Measurements from ENCODE around the gene ACER3.
A peak's percentile ranks its signal among the peaks of the same experiment; 100 is the strongest.
"Not testable (repeated sequence)": the region's sequence is repeated elsewhere in the genome, so short reads cannot be mapped to it uniquely, and the experiment has no call there.

The ACER3 gene

GRCh38 chr11:76901144-76901543, 40.4 kb downstream of the ACER3 start:
- Histone ChIP-seq H2BK12ac (ENCODE audit: low read length) (no peak overlapping the region), H4K8ac (ENCODE audit: low read depth, low read length) (no peak overlapping the region), H3K4me3 (ENCODE audit: low read depth, low read length) (no peak overlapping the region), H3K27ac (ENCODE audit: low read depth, low read length) (no peak overlapping the region), H4K91ac (ENCODE audit: low read depth, low read length) (no peak overlapping the region), H3K79me2 (ENCODE audit: control insufficient read depth, insufficient read depth, low read length, poor library complexity) (no peaks in the 10 kb centered on the region), H2BK5ac (ENCODE audit: low read depth, low read length, poor library complexity) (no peak overlapping the region), H3K79me1 (ENCODE audit: low read length) (peaks cover 2% of the 10 kb centered on the region), H3K4ac (ENCODE audit: low read depth, low read length) (no peak overlapping the region), H3K23ac (ENCODE audit: low read length) (no peak overlapping the region), H3K27me3 (ENCODE audit: insufficient read depth, low read length) (no peaks in the 10 kb centered on the region), H3K4me1 (ENCODE audit: control insufficient read depth in 1 of 2, insufficient read depth in 2 of 2, low read length in 2 of 2) (peaks cover 2 to 10% of the 10 kb centered on the region in 2 experiments), H3K14ac (ENCODE audit: low read length) (no peak overlapping the region), H2AK5ac (ENCODE audit: low read length) (no peak overlapping the region), H3K9ac (ENCODE audit: low read length) (no peak overlapping the region), H4K12ac (ENCODE audit: low read depth, low read length) (no peak overlapping the region), H3K36me3 (ENCODE audit: control insufficient read depth in 1 of 2, insufficient read depth in 2 of 2, low read length in 2 of 2) (peaks cover 0 to 2% of the 10 kb centered on the region in 2 experiments), H3K9me3 (ENCODE audit: insufficient read depth, low read depth, low read length) (no peaks in the 10 kb centered on the region), H2BK120ac (ENCODE audit: insufficient read depth, low read length, poor library complexity) (no peak overlapping the region), H3K4me2 (ENCODE audit: low read length) (no peak overlapping the region), H3K18ac (ENCODE audit: low read length) (no peak overlapping the region), H2AFZ (ENCODE audit: insufficient read depth, low read length, poor library complexity) (no peak overlapping the region)
- WGBS (ENCODE audit: extremely low coverage, insufficient coverage, insufficient read length), result no CpG with 5 or more reads among the region's 3 CpGs
- no peak for DNase-seq

- not testable (repeated sequence) for H2BK5ac ChIP-seq (ENCODE audit: low read depth, low read length, poor library complexity); H3K9ac ChIP-seq (ENCODE audit: low read length); H3K79me2 ChIP-seq (ENCODE audit: control insufficient read depth, insufficient read depth, low read length, poor library complexity); DNase-seq; H3K23ac ChIP-seq (ENCODE audit: low read length); H3K14ac ChIP-seq (ENCODE audit: low read length); H3K4me3 ChIP-seq (ENCODE audit: low read depth, low read length); H3K9me3 ChIP-seq (ENCODE audit: insufficient read depth, low read depth, low read length); H2BK12ac ChIP-seq (ENCODE audit: low read length); H2AK5ac ChIP-seq (ENCODE audit: low read length); H4K12ac ChIP-seq (ENCODE audit: low read depth, low read length); H4K91ac ChIP-seq (ENCODE audit: low read depth, low read length); H3K79me1 ChIP-seq (ENCODE audit: low read length); H3K27ac ChIP-seq (ENCODE audit: low read depth, low read length); H2AFZ ChIP-seq (ENCODE audit: insufficient read depth, low read length, poor library complexity); H3K4me2 ChIP-seq (ENCODE audit: low read length); H3K4ac ChIP-seq (ENCODE audit: low read depth, low read length); H3K36me3 ChIP-seq (ENCODE audit: control insufficient read depth in 1 of 2, insufficient read depth in 2 of 2, low read length in 2 of 2); H4K8ac ChIP-seq (ENCODE audit: low read depth, low read length); H3K27me3 ChIP-seq (ENCODE audit: insufficient read depth, low read length); H3K18ac ChIP-seq (ENCODE audit: low read length); H2BK120ac ChIP-seq (ENCODE audit: insufficient read depth, low read length, poor library complexity)
- no CpG with 5 or more reads among the region's 6 CpGs for WGBS (ENCODE audit: extremely low coverage, insufficient coverage, insufficient read length)
- H3K4me1 ChIP-seq (ENCODE audit: control insufficient read depth in 1 of 2, insufficient read depth in 2 of 2, low read length in 2 of 2), result peaks cover 2 to 10% of the 10 kb centered on the region in 2 experiments
These were observed 40.9 kb downstream of the ACER3 start for GRCh38 chr11:76901622-76902021.

- Histone ChIP-seq H3K4me3 (ENCODE audit: low read depth, low read length) (no peak overlapping the region), H3K18ac (ENCODE audit: low read length) (no peak overlapping the region), H2AFZ (ENCODE audit: insufficient read depth, low read length, poor library complexity) (no peak overlapping the region), H2BK12ac (ENCODE audit: low read length) (no peak overlapping the region), H3K14ac (ENCODE audit: low read length) (no peak overlapping the region), H3K79me1 (ENCODE audit: low read length) (peaks cover 2% of the 10 kb centered on the region), H3K4me2 (ENCODE audit: low read length) (no peak overlapping the region), H3K79me2 (ENCODE audit: control insufficient read depth, insufficient read depth, low read length, poor library complexity) (no peaks in the 10 kb centered on the region), H3K27me3 (ENCODE audit: insufficient read depth, low read length) (no peaks in the 10 kb centered on the region), H4K91ac (ENCODE audit: low read depth, low read length) (no peak overlapping the region), H3K27ac (ENCODE audit: low read depth, low read length) (no peak overlapping the region), H4K8ac (ENCODE audit: low read depth, low read length) (no peak overlapping the region), H3K9ac (ENCODE audit: low read length) (no peak overlapping the region), H3K9me3 (ENCODE audit: insufficient read depth, low read depth, low read length) (no peaks in the 10 kb centered on the region), H3K4me1 (ENCODE audit: control insufficient read depth in 1 of 2, insufficient read depth in 2 of 2, low read length in 2 of 2) (peaks cover 2 to 9% of the 10 kb centered on the region in 2 experiments), H2BK5ac (ENCODE audit: low read depth, low read length, poor library complexity) (no peak overlapping the region), H3K36me3 (ENCODE audit: control insufficient read depth in 1 of 2, insufficient read depth in 2 of 2, low read length in 2 of 2) (peaks cover 0 to 2% of the 10 kb centered on the region in 2 experiments), H2AK5ac (ENCODE audit: low read length) (no peak overlapping the region), H3K23ac (ENCODE audit: low read length) (no peak overlapping the region), H2BK120ac (ENCODE audit: insufficient read depth, low read length, poor library complexity) (no peak overlapping the region), H3K4ac (ENCODE audit: low read depth, low read length) (no peak overlapping the region), H4K12ac (ENCODE audit: low read depth, low read length) (no peak overlapping the region)
- WGBS (ENCODE audit: extremely low coverage, insufficient coverage, insufficient read length), result no CpG with 5 or more reads among the region's 5 CpGs
- no peak for DNase-seq
These were observed 41.6 kb downstream of the ACER3 start for GRCh38 chr11:76902121-76903014.

- no peak overlapping the region for H3K23ac ChIP-seq (ENCODE audit: low read length)
- H3K9ac ChIP-seq (ENCODE audit: low read length), result no peak overlapping the region
- no peak overlapping the region for H4K8ac ChIP-seq (ENCODE audit: low read depth, low read length)
- H3K79me1 ChIP-seq (ENCODE audit: low read length), result peaks cover 2% of the 10 kb centered on the region
- no peak overlapping the region for H3K14ac ChIP-seq (ENCODE audit: low read length)
- H2BK12ac ChIP-seq (ENCODE audit: low read length), result no peak overlapping the region
- no peak overlapping the region for H3K4me3 ChIP-seq (ENCODE audit: low read depth, low read length)
- no peak overlapping the region for H3K27ac ChIP-seq (ENCODE audit: low read depth, low read length)
- no peak overlapping the region for H2AFZ ChIP-seq (ENCODE audit: insufficient read depth, low read length, poor library complexity)
- no peaks in the 10 kb centered on the region for H3K79me2 ChIP-seq (ENCODE audit: control insufficient read depth, insufficient read depth, low read length, poor library complexity)
- DNase-seq, result peak; percentile 26 to 65
- H4K91ac ChIP-seq (ENCODE audit: low read depth, low read length), result no peak overlapping the region
- H3K27me3 ChIP-seq (ENCODE audit: insufficient read depth, low read length), result no peaks in the 10 kb centered on the region
- no peak overlapping the region for H3K18ac ChIP-seq (ENCODE audit: low read length)
- no peak overlapping the region for H2BK120ac ChIP-seq (ENCODE audit: insufficient read depth, low read length, poor library complexity)
- H2AK5ac ChIP-seq (ENCODE audit: low read length), result no peak overlapping the region
- WGBS (ENCODE audit: extremely low coverage, insufficient coverage, insufficient read length), result no CpG with 5 or more reads among the region's 3 CpGs
- peak overlapping the region; percentile 12 for H3K4me2 ChIP-seq (ENCODE audit: low read length)
- no peak overlapping the region for H3K4ac ChIP-seq (ENCODE audit: low read depth, low read length)
- peaks cover 0 to 2% of the 10 kb centered on the region in 2 experiments for H3K36me3 ChIP-seq (ENCODE audit: control insufficient read depth in 1 of 2, insufficient read depth in 2 of 2, low read length in 2 of 2)
- no peaks in the 10 kb centered on the region for H3K9me3 ChIP-seq (ENCODE audit: insufficient read depth, low read depth, low read length)
- H4K12ac ChIP-seq (ENCODE audit: low read depth, low read length), result no peak overlapping the region
- H3K4me1 ChIP-seq (ENCODE audit: control insufficient read depth in 1 of 2, insufficient read depth in 2 of 2, low read length in 2 of 2), result peaks cover 2 to 9% of the 10 kb centered on the region in 2 experiments
- no peak overlapping the region for H2BK5ac ChIP-seq (ENCODE audit: low read depth, low read length, poor library complexity)
These were observed 42.6 kb downstream of the ACER3 start for GRCh38 chr11:76903325-76903724.

Measured in trophoblast cell (in vitro differentiated cells and primary cell).